Gastroesophageal sphincter (tissue), 3 donors: ENCODE measurements around the gene KDM4C.

Experiments
- EP300 ChIP-seq: sonication (generic); formaldehyde crosslinking; IDR thresholded peaks from one replicate; pipeline ENCODE4 v1.6.1; 2017; ENCODE audit warnings: antibody characterized with exemption, mild to moderate bottlenecking
- POLR2A ChIP-seq, 2 donors: fragments of 450-650 bp; IDR thresholded peaks; one replicate each; pipeline ENCODE4 v1.6.1; 2017; ENCODE audit warnings: antibody characterized with exemption in 2 of 2, mild to moderate bottlenecking in 2 of 2, moderate library complexity in 1 of 2
- POLR2AphosphoS5 ChIP-seq: sonication (generic); formaldehyde crosslinking; IDR thresholded peaks from one replicate; pipeline ENCODE4 v1.6.1; 2017; ENCODE audit warnings: antibody characterized with exemption
- TF ChIP-seq, protein P1 (sequence below), 4 experiments: fragments of 200-600 bp in 2 of 4; fragments of 450-650 bp in 2 of 4; sonication (generic) in 1 of 4; IDR thresholded peaks; one replicate each; pipeline ENCODE4 v1.5.1; 2017 to 2019; ENCODE audit warnings: antibody characterized with exemption in 4 of 4, mild to moderate bottlenecking in 2 of 4, moderate library complexity in 2 of 4

DNA sequence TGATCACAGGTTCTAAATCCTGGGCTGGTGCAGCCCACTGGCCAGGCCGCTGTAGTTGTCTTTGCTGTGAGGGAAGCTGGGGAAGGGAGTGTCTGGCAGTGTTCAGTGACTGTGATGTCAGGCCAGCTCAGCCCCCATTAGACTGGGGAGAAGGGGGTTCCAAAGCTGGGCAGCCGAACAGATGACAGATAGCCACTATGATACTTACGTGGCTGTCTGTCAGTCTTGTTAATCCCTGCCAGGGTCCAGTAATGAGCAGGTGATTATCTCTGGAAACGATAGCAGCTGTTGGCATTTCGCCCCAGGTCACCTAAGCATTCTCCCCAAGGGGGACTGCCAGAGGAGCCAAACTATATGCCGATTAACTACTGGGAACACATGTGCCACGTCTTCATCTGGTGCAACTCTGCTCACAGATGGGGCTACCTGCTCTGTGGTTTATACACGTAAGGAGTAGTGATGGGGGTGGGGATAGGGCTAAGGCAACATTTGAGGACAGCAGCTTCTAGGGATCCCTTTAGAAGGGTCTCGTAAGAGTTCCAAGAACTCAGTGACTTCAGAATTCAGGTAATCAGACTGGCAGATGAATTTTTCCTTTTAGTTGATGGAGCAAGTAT is 396.3 kb downstream of the KDM4C start:
- TF ChIP-seq EP300 = no peak
- TF ChIP-seq POLR2A (IDR thresholded peaks at IDR 0.05) = no peak
- TF ChIP-seq, protein P1, sequence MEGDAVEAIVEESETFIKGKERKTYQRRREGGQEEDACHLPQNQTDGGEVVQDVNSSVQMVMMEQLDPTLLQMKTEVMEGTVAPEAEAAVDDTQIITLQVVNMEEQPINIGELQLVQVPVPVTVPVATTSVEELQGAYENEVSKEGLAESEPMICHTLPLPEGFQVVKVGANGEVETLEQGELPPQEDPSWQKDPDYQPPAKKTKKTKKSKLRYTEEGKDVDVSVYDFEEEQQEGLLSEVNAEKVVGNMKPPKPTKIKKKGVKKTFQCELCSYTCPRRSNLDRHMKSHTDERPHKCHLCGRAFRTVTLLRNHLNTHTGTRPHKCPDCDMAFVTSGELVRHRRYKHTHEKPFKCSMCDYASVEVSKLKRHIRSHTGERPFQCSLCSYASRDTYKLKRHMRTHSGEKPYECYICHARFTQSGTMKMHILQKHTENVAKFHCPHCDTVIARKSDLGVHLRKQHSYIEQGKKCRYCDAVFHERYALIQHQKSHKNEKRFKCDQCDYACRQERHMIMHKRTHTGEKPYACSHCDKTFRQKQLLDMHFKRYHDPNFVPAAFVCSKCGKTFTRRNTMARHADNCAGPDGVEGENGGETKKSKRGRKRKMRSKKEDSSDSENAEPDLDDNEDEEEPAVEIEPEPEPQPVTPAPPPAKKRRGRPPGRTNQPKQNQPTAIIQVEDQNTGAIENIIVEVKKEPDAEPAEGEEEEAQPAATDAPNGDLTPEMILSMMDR (IDR thresholded peaks at IDR 0.05) = no peak
- TF ChIP-seq POLR2AphosphoS5 = no peak
